GM11168 (cell line): ENCODE data around the gene KRTAP10-12.

Experiments used
- in situ Hi-C: fragments of 300-500 bp; cut with MboI; formaldehyde crosslinking; loops from one replicate; pipeline ENCODE4 v1.12.0; 2022; ENCODE audit warnings: low sequenced_read_pairs; ENCODE audit not compliant: unreplicated experiment

The KRTAP10-12 gene

DNA sequence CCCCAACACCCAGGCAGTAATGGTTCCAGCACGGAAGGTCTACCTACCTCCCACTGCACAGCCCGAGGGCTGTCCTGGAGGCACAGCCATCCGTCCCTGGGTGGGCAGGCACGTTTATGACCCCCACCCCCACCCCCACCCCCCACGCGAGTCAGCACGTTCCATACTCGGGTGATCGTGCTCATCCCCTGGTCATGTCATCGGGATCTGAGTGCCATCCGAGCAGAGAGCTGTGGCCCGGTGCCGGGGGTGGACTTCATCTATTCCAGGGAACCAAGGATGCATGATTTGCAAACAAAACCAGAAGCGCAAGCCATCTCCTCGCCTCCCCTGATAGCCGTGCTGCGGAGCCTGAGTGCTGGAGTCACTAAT is 13.3 kb downstream of the KRTAP10-12 start:
- in situ Hi-C loops: no loop called here

DNA sequence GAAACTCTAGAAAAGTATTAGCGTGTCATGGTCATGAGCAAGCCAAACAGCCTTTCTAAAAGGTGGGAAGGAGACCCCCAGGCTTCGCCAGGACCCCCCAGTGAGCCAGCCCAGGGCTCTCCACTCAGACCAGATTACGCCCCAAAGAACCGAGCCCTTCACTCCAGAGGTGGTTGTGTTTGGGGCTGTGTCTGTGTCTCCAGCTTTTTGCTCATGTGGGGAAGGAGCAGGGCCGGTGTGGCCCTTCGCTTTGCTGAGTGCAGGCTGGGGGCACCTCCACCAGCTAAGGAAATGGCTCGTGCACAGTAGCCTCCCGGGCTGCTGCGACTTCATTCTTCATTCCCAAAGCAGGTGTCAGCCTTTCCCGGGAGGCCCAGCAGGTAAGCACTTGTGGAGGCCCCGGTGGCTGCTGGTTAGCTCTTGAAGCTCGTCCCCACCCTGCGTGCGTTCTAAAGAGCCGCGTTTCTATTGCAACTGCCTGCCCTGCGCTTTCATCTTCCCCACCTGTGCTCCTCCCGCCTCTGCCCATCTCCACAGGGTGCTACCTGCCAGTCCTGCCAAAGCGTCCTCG is 13.9 kb downstream of the KRTAP10-12 start:
- in situ Hi-C loops: no loop called here

DNA sequence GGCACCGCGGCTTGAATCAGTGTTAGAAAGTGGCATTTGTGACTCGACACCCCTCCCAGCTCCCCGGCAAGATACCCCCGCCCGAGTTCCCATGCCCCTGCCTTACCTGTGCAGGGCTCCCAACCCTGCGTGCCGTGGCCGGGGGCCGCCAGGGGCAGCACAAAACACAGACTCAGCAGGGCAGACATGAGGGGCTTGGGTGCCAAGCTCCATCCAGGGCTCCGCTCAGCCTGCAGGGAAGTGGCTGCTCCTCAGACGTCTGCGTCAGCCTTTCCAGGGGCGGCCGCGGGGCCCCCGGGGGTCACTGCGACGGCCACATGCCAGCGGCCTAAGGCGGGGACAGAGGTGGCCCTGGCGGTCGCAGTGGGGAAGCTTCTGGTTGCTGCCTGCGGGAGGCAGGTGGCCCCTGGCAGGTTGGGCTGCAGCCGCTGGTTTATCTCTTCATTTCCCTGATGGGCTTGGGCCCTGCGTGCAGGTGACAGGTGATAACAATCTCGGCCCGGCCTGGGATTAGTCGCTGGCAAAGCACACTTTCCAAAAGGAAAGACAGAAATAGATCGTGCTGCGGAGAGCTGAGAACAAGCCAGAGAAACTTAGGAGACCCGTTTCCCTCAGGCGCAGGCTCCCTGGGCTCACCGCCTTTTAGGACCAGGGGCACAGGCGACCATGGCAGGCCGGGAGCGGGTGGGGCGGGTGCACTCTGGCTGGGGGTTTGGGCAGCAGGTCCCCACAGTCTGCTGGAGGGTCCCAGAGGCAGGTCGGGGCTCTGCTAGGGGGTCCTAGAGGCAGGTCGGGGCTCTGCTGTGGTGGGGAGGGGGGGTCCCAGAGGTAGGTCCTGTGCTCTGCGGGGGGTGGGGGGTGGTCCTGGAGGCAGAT is 14.6 kb downstream of the KRTAP10-12 start, which contains the start of gene TSPEAR:
Gene TSPEAR (minus strand): TSS at position 246 of the 876 bp plus-strand sequence. CDS start 58 bp downstream, at position 188.
- in situ Hi-C loops: no loop called here

DNA sequence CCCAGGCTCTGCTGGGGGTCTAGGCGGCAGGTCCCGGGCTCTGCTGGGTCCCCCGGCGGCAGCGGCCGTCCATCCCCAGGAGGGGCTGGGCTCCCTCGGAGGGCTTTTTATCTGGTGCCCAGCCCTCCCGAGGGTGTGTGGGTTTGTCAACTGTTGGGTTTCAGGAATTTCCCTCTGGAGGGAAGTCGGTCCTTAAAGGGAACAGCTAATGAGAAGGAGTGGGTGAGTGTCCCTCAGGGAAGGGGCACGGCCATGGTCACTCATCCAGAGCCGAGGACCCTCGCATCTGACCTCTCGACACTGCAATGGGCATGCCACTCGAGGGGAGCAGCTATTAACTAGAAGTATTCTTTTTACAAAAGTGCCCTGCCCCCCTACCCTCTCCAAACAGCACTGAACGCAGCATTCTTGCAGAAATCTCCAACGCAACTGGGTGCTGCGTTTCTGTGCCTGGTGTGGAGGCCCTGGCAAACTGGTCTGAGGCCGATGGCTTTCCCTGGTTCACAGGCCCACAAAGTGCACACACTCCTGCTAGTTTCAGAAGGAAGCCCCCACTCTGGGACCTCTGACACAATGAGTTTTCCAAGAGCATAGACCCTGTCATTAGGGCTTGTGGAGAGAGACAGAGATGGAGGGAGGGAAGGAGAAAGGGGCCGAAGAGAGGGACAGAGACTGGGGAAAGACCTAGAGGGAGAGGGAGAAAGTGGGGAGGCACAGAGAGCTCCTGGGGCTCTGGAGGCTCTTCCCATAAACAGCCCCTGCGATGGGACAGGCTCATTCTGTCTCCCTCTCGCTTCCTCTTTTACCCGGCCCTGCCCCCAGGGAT is 15.4 kb downstream of the KRTAP10-12 start:
- in situ Hi-C loops: no loop called here

DNA sequence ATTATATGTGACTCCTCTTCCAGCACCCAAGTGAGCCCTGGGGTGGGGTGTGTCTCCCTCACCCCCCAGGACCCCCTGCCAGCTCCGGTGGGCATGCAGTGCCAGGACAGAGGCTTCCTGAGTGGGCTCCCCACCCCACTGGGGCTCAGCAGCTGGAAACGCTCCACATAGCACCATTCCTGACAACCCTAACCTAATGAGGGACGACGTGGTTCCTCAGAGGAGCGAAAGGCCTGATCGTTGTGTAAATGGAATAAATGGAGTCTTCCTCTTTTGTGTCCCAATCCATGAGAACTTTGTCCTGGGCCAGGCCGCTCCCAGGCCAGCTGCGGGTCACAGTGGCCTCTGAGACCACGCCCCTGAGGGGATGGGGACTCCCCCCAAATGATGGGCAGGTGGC is 16.2 kb downstream of the KRTAP10-12 start:
- in situ Hi-C loops: no loop called here

DNA sequence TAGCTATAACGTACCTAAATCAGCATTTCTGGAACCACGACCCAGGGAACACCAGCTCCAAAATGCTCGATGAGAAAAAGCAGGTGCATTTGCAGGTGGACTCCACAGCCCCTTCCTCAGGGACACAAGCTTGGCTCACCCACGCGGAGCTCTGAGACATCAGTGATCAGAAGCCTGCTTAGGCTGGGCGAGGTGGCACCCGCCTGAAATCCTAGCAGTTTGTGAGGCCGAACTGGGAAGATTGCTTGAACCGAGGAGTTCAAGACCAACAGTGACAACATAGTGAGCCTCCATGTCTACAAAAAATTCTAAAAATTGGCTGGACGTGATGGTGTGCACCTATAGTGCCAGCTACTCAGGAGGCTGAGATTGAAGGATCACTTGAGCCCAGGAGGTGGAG is 16.9 kb downstream of the KRTAP10-12 start:
- in situ Hi-C loops: no loop called here

DNA sequence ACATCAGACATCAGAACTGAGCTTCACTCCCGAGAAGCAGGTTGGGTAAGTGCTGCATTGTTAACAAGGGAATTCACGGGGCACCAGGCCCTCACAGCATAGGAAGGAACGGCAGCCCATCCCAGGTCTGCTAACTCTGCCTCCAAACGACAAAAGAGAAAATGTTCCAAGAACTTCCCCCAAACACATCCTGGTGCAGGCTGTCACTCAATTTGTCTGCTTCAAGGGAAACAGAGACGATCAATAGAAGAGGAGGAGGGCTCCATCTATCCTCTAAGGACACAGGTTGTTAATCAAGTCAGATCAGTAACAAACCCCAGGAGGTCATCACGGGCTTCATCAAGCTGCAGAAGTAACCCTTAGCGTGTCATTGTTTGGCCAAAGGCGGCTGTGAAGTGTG is 17.9 kb downstream of the KRTAP10-12 start:
- in situ Hi-C loops: no loop called here

DNA sequence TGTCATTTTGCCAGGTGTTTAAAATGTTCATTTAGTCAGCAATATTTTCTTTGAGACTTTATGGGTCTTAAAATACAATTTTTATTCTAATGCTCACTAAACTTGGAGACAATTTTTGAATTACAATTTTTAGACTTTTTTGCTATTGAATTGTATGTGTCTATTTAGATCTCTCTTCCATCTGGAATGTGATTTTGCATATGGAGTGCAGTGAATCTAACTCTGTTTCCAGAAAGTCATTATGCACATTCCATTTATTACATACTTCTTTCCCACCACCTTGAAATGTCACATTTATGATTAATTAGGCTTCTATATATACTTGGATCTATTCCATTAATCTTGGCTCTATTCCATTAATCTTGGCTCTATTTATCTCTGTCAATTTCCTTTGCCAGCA is 20.0 kb downstream of the KRTAP10-12 start:
- in situ Hi-C loops: no loop called here

DNA sequence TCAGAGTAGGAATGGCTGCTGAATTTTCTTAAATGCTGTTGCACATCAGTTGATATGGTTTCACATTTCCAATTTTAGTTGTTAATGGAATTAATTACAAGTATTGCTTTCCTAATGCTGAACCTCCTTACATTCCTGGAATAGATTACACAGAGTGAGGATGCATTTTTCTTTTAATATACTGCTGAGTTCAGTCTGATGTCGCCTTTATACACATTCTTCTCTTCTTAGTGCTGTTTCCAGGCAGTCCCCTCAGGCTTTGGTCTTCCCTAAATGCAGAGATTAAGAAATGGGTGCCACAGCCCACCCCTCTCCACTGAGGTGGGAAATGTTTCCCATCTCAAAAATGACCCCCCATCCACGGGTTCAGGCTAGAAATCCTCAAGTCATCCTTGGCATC is 21.1 kb downstream of the KRTAP10-12 start:
- in situ Hi-C loops: no loop called here

DNA sequence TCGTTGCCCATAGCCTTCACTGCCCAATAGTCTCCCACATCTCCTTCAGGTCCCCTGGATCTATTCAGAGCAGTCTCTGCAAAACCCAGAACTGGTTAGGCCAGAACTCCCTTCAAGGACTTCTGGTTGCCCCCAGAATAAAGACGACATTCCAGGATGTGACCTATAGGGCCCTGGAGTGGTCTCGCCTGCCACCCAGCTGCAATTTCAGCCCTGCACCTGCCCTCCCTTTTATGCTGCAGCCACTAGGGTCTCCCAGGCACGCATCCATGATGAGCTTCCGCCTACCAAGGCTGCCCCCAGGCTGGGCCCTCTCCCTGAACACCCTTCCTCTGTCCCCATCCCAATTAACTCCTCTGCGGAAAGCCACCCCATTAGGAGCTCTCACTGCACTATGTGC is 21.6 kb downstream of the KRTAP10-12 start:
- in situ Hi-C loops: no loop called here

DNA sequence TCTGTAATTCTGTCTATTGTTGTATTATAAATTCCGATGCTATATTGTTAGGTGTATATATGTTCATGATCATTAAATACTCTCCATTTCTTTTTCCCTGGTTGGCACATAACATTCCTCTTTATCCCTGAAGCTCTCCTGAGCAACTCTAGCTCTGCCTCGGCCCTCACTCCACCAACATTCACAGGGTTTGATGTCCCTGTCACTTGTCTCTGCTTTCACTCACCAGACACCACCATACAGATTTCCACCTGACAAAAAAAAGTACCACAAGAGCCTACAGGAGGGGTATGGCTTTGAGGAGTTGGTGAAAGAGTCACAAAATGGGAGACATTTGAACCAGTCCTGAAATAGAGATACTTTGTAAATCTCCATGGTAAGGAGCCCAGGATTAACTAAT is 23.2 kb downstream of the KRTAP10-12 start:
- in situ Hi-C loops: no loop called here

DNA sequence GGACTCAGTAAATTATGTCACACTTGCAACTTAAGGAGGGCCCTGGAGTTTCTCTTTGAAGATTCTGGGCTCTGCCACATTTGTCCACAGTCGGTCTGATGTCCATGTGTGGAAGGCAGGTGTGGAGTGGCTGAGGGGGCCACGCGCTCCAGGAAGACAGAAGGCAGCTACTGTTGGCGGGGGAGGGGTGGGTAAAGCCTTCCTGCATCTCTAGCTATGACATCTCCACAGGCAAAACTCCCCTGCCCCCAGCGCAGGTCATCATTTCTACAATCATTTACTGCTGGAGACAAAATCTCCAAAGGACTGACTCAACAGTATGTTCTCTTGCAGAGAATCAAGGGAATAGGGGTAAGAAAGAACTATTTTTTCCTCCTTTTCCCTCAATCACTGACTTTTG is 25.8 kb downstream of the KRTAP10-12 start:
- in situ Hi-C loops: no loop called here

DNA sequence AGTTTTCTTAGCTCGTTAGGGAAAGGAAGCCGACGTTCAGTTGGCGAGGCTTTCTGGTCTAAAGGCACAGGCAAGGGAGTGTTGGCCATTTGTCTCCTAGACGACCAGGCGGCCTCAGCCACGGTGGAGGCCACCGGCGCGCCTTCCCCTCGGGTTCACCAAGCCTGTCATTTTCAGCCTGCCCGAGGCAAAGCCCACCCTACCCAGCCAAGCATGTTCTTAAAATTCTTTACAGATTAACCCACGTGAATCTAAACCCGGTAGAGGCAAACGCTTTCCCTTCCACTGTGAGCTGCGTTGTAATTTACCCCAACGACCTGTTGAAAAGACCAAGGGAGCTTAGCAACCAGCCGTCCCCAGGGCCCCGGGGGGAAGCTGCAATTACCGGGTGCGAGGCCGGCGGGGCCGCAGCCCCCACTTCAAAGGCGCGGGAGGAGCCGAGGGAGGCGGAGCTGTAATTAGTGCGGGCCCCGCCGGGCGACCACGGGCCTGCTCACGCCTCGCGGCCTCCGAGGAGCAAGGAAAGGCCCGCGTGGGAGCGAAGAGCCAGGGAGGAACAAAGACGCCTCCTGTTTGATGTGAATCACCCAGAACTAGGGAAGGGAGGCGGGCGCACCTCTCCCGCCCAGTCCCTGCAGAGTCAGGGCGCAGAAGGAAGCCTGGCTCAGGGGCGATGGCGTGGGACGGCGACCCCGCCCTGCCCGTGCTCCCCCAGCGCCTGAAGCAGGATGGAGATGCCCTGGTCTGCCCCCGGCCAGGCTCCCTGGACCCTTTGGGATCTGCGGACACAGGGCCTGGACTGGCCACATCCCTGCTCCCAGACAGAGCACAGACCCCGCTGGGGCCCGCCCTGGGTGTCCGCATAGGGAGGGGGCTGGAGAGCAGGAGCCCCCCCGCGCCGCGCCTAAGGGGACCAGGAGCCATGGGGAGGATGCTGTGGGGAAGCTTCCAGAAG is 26.5 kb downstream of the KRTAP10-12 start:
- in situ Hi-C loops: no loop called here

DNA sequence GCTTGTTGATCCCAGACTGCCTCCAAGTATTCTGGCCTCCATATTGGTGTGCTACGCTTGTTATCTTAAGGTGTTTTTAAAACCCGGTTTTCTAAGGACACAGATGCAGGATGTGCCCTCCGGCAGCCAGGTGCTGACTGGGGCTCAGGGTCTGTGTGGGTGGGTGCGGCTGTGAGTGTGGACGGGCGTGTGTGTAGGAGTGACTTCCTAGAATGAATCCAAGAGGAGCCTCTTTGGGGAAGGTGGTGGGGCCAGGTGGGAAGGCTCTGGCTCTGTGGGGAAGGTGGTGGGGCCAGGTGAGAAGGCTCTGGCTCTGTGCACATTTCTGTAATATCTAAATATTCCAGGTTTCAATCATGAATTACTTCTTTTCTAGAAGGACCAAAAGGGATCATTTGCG is 27.2 kb downstream of the KRTAP10-12 start:
- in situ Hi-C loops: no loop called here

DNA sequence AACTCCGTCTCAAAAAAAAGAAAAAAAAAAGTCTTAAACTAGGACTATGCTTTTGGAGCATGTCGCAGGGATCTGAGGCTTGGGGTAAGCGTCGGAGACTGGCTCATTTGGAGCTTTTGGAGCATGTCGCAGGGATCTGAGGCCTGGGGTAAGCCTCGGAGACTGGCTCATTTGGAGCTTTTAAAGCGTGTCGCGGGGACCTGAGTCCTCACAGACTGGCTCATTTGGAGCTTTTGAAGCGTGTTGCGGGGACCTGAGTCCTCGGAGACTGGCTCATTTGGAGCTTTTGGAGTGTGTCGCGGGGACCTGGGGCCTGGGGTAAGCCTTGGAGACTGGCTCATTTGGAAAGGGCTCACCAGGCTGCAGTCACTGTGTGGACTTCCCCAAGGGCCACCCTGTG is 28.0 kb downstream of the KRTAP10-12 start:
- in situ Hi-C loops: no loop called here

DNA sequence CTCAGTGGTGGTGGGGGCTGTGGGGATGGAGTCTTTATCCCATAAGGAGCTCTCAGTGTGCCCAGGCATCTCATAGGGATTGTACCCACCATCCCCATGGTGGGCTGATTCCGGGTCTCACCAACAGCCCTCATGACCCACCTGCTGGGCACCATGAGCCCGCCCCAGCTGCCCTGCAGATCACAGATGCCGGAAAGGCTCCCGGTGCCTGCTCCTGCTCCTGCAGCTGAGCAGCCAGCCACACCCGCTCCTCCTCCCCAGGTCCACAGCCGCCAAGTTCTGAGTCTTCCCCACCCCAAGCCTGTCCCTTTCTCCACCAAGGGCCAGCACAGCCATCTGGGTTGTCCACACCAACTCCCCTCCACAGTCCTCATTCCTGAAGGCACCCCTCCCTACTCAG is 29.9 kb downstream of the KRTAP10-12 start:
- in situ Hi-C loops: no loop called here

DNA sequence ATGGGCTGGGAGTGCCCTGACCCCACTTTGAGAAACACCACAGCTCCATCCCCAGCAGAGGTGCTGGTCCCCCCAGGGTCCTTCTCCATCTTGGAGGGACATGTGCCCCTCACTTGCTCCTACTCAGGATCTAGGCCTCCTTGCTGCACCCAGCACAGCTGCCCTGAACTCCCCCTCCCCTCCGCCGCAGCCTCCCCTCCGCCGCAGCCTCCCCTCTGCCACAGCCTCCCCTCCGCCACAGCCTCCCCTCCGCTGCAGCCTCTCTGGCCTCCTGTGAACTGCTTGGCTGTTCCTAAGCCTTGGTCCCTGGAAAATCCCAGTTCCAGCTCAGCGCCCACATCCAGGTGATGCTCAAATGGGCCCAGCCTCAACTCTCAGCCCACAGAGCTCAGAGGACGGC is 30.3 kb downstream of the KRTAP10-12 start:
- in situ Hi-C loops: no loop called here

DNA sequence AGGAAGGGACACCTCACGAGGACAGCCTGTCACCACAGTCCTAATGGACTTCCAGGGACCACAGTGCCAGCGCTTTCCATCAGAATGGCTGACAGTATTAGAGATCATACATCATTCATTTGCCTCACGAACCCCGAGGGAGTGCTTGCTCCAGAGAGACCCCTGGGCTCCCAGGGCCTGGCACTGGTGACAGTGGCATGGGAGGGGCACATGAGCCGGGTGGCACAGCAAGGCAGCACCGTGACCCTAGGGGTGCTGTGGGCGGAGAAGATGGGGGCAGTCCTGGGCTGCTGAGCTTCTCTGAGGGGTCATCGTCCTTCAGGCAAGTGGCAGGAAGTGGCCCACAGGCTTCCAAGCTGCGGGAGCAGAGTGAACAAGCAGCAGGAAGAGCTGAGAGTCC is 30.8 kb downstream of the KRTAP10-12 start:
- in situ Hi-C loops: no loop called here

DNA sequence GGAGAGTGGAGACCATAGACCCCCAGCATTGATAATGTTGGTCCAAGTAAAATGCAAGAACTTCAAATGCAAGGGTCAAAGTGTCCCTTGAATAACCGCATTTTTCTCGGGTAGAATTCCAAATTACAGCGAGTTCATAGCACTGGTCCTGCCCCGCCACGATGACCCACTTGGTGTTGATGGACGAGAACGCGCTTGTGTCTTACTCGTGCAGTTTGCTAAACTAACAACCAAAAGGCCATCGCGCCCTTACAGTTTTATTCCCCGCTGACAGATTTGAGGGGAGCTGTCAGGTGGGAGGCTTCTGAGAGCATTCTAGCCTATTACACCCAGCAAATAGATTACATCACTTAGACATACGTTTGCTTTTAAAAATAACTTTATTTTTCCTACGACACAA is 31.7 kb downstream of the KRTAP10-12 start:
- in situ Hi-C loops: no loop called here
